ENCODE measurements around the gene PRPF19.

Gene PRPF19

DNA sequence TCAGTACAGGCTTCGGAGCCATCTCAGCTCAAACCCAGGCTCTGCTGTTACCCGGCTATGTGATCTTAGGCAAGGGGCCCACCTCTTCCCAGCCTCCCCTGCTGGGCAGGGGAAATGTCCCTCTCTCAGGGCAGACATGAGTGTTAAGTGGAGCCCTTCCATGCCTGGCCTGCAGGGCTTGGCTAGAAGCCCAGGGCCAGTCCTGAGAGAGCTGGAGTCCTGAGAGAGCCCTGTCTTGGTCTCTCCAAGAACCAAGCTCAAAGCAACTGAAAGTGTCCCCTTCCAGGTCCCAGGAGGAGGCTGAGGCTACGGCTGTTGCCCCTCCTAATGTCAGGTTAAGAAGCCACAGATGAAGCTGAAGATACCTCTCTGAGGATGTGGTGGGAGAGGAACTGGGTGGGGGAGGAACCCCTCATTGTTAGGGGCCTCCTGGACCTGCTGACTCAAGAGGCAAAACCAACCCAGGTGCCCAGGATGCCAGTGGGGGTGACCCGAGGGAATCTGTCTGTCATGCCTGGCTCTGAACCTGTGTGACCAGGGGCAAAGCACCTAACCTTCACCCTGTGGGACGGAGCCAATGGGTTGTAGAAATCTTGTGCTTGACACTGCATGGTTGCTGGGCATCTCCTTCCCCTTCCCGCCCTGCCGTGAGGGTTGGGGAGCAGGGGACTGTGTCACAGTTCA lies 34.9 kb downstream of the PRPF19 start:
- DNase-seq: no peak

DNA sequence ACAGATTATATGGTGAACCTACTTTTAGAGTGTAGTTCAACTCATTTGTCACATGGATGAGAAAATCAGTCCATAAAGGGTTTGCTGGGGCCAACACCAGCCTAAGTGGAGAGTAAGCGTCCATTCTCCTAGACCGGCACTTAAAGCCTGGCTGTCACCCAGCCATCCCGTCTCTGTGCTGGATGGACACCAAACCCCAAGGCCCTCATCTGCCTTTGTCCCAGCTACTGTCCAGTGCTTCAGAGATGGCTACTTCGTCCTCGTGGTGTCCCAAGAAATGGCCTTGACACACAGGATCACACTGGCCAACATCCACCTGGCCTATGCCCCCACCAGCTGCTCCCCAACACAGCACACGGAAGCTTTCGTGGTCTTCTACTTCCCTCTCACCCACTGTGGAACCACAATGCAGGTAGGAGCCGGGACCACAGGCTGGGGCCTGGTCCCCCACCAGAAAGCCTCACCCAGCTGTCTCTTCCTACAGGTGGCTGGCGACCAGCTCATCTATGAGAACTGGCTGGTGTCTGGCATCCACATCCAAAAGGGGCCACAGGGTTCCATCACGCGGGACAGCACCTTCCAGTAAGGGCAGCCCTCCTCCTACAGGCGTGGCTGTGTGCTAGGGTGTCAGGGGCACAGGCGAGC lies 35.5 kb downstream of the PRPF19 start:
- no peak for DNase-seq

DNA sequence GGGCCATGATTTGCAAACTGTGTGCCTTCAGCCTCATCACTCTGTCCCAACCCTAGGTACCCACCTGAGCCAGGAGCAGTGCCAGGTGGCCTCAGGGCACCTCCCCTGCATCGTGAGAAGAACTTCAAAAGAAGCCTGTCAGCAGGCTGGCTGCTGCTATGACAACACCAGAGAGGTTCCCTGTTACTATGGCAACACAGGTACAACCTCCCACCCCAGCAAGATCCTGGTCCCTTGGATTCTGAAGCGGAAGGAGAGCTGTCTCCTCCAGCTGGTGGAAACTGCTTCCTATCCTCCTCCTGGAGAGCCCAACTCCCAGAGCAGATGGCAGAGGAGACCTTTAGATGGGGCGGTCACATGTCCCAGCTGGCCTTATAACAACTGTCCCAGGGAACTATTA lies 36.1 kb downstream of the PRPF19 start:
- peak; percentile 5 for DNase-seq

DNA sequence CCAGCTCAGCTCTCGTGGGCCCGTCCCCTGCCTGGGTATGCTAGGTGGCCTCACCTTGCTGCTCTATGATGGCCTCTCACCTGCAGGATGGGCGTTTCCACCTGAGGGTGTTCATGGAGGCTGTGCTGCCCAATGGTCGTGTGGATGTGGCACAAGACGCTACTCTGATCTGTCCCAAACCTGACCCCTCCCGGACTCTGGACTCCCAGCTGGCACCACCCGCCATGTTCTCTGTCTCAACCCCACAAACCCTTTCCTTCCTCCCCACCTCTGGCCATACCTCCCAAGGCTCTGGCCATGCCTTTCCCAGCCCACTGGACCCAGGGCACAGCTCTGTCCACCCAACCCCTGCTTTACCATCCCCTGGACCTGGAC lies 36.9 kb downstream of the PRPF19 start:
- no peak for DNase-seq

DNA sequence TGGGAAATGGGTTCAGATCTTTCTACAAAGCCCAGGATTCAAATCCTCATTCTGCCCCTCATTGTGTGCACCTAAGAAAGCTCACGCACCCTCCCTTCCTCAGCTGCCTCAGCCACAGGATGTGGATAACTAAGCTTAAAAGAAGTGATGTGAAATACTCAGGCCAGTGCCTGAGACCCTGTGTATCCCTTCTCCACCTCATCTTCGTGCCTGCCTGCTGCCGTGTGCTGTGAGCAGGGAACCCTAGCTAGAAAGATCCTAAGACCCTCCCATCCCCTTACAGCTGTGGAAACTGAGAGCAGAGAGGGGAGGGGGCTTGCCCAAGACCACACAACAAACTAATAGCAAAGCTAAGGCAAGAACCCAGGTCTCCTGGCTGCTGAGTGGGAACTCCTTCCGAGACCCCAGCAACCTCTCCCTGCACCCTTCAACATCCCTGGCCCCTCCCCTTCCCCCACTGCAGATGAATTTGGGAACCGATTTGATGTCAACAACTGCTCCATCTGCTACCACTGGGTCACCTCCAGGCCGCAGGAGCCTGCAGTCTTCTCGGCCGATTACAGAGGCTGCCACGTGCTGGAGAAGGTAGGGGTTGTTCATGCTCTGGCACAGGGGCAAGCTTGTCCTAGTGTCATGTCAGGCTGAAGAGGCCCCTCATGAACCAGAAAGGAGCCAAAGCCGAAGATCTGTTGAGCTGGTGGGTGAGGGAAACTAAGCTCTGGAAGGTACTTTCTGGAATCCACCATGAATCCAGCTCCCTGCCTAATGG lies 37.5 kb downstream of the PRPF19 start:
- DNase-seq: no peak

DNA sequence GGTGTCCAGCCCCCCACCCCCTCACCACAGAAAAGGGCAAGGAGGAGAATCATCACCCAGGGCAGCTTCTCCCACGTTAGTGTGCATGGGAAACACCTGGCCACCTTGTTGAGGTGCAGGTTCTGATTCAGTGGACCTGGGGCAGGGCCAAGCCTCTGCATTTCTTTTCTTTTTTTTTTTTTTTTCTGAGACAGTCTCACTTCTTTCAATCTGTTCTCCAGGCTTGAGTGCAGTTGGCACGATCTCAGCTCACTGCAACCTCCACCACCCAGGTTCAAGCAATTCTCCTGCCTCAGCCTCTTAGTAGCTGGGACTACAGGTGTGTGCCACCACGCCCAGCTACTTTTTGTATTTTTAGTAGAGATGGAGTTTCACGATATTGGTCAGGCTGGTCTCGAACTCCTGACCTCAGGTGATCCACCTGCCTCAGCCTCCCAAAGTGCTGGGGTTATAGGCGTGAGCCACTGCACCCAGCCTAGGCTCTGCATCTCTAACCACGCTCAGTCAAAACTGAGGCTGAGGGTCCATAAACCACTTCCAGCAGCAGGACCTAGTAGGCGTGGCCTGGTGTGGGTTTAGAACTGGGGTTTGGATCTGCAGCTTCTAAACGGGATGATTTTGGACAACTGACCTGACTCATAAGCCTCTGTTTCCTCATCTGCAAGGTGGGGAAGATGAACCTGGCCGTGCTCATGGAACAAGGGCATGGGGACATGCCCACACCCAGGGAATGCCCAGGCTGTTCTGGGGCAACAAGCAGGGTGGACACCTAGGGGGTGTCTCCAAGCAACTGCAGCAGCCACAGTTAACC lies 38.3 kb downstream of the PRPF19 start:
- no peak for DNase-seq

DNA sequence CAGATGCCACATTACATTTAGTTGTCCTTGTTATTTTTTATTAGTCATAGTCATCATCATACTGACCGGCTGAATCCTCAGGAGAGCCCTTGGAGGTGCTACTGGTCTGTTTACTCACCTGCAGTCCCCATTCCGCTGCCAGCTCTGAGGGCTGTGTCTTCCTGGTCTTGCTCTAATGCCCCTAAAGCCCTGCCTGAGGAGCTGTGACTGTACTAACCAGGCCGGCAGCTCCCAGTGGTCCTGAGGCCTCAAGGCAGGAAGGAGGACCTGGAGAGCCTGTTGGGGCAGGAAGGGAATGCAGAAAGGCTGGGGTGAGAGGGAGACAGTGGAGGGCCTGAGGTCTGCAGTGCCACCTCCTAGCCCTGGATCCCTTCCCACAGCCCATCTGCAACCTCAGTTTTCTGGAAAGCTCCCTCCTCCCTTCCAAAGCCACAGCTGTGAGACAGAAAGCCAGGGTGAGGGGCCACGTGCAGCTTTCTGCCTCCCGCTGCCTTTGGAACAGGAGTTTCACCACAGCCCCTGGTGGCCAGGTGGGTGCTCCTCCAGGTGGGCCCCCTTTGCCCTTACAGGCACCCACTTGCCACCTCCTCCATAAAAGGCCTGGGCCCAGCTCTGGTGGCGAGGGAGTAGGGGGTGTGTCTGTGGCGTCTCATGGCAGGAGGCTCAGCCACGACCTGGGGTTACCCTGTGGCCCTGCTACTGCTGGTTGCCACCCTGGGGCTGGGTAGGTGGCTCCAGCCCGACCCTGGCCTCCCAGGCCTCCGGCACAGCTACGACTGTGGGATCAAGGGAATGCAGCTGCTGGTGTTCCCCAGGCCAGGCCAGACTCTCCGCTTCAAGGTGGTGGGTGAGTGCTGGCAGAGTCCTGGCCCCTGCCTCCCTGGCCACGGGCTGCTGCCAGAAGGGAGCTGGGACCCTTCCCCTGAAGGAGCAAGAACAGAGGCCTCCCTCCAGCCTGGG lies 39.2 kb downstream of the PRPF19 start, which contains the start of gene ZP1:
Gene ZP1 (plus strand): TSS at position 632 of the 960 bp plus-strand sequence. CDS start 20 bp downstream, at position 652.
- peak; percentile 48 for DNase-seq

DNA sequence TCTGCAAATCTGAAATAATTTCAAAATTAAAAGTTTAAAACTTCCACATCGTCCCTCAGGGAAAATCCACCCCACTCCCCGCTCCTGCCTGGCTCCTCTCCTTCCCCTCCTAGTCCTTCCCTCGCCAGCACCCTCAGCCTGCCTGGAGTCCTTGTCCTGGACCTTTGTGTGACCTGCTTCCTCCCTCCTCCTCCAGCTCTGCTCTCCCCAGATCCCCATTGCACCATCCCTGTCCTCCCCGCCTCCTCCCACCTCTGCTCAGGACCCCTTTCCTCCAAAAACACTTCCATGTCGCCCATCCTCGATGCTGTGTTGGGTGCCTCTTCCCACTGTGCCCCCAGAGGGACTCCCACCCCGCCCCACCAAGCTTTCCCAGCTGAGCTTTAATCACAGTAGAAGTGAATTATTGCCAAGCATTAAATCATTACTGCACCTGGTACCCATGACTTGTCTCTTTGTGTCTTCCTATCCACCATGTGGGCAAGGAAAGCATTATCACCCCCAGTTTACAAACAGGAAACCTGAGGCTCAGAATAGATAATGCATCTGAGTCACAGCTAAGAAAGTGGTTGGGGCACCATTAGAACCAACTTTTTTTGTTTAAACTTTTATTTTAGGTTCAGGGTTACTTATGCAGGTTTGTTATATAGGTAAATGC lies 41.4 kb downstream of the PRPF19 start:
- no peak for DNase-seq

DNA sequence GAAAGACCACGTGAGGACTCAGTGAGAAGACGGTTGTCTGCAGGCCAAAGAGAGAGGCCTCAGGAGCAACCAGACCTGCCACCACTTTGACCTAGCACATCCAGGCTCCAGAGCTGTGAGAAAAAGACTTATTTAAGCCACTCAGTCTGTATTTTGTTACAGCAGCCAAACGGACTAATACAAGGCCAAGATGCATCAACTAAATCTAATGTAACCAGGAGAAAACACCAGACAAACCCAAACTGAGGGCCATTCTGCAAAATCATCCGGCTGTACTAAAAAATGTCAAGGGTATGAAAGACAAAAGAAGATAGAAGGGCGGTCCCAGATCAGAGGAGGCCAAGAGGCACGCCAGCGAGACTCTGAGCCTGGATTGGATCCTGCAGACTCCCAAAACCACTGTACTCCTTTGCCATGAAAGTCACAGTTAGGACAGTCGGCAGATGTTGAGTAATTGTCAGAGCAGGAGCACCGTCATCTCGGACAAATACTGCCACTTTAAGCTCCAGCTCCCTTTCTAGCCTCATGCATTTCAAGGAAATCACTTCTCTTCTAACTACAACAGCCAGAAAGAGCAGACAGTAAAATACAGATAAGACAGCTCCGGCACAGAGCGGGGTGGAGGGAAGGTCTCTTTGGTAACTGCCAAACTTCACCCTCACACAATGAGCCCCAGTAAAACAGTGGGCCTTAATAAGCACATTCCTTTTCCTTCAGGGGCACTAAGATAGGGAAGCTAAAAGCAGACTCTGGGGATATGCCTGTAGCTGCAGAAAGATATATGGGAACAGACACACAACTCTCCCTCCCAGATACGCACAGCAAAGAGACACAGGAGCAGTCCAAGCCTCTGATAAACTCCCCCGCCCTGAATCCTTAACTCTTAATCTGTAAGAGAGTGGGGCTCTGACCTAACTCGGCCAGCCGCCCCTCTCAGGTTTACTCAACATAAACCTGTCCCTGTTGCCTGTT lies 42.5 kb downstream of the PRPF19 start:
- no peak for DNase-seq

DNA sequence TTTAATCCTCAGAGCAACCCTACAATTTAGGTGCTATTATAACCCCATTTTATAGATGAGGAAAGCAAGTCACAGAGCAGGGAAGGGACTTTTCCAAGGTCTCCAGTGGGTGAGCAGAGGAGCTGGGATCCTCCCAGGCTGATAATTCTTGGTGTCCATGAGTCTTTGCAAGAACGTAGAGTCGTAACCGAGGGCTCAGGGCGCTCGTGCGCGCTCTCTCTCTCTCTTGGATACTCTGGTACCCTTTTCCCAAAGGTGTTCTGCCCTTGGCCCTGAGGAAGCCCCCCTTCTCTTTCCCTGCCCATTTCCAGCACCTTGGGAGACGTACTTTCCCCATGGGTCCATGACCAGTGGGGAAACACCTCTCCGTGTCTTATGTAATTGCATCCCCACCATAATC lies 44.2 kb downstream of the PRPF19 start:
- no peak for DNase-seq

DNA sequence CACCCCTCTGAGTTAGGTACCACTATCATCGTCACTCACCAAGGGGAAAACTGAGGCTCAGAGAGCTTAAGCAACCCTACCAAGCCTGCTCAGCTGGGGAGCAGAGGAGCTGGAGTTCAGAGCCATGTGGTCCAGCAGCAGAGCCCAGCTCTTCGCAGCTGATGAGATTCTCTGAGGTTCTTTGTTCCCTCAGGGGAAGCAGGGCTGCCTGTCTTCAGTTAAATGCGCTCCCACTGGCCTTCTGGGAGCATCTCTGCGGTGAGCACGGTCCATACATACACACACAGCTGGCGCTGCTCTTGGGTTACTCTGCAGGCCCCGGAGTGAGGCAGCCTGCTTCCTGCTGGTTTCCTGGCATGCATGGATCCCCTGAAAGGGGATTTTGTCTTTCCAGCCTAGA lies 45.4 kb downstream of the PRPF19 start:
- no peak for DNase-seq

DNA sequence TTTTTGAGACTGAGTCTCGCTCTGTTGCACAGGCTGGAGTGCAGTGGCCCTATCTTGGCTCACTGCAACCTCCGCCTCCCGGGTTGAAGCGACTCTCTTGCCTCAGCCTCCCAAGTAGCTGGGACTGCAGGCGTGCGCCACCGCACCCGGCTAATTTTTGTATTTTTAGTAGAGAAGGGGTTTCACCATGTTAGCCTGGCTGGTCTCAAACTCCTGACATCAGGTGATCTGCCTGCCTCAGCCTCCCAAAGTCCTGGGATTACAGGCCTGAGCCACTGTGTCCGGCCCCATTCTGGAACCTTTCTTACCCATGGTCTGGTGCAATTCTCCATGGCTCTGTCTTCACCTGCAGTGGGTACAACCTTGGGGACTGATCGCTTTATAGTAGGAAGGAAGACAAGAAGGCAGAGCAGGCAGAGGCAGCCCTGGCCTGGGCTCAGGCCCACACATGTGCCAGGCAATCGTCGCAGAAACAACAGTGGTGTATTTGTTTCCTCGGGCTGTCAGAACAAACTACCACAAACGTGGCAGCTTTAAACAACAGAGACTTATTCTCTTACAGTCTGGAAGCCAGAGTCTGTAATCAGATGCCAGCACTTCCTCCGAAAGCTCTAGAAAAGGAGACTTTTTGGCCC lies 46.7 kb downstream of the PRPF19 start:
- DNase-seq: no peak

DNA sequence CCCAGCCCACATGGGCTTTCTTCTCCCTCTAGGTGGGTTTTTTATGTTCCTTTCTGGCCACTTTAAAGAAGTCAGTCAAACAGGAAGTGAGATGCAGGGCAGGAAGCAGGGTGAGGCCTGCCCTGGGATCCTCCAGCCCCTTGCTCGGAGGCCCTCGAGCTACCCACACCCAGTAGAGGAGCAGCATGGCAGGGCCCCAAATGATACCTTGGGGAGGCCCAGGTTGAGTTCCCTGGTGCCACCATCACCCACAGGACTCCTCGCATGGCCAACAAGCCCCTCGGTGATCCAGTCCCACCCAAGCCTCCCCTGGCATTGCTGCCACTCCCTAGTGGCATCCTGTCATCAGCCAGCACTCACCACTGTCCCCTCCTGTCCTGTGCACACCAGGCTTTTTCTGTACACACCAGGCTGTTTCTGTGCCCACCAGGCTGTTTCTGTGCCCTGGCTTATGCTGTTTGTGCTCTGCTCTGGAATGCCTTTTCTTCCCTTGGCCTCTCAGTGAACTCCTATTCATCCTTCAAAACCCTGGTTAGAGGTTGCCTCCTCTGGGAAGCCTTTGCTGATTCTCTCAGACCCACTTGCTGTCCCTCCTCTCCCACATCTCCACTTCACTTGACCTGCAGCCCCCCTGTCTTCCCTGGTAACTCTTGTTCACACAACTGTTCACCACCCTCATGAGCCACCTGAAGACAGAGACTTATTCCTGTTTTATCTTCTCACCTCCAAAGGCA lies 47.5 kb downstream of the PRPF19 start:
- DNase-seq: no peak

DNA sequence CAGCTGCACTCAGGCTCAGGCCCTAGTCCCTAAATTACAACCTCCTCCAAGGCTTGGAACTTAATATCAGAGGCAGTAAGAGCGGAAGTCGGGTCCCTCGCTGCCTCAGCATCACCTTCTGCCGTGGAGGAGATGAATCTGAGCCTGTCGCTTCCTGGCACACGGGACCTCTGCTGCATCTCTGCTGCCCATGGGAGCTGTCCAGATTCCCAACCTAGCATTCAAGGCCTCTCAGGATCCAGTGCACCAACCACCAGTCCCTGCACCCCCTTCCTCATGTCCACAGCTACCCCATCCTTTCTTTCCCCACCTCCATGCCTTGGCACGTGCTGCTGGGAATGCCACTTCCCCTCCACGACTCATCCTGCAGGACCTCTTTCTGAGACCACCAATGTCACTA lies 48.1 kb downstream of the PRPF19 start:
- DNase-seq: no peak

DNA sequence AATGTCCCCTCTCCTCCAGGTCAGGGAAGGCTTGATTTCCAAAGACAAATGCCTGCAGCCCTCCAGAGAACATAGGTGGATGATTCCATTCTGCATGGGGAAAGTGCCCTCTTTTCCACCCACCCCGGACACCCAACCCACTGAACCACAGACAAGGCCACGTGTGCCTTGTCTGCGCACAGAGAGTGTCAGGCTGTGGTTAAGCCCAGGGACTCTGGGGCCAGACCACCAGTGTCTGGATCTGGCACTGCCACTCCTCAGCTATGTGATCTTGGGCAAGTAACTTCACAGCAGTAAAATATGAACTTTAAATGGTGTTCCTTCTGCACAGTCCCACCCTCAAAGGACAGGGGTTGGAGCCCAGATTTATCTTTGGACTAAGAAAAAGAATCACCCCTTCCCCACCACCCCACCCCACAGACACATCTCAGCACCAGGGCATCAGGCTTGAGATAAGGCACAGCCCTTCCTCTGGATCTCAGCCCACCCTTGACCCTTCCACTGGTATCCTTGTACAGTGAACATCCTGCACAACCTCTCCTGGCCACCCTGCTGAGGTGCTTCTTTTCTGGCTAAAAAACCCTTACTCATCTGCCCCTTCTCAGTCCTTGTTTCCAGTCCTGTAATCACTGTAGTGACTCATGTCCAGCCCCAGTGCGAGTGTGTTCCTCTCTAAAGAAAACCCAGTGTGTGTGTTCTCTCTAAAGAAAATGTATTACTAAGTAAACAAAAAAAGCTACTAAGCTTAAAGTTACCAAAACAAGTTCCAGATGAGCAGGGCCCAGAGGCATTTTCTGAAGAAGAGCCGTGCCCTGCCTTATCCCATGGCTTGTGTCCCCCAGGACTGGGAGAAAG lies 48.8 kb downstream of the PRPF19 start:
- no peak for DNase-seq

DNA sequence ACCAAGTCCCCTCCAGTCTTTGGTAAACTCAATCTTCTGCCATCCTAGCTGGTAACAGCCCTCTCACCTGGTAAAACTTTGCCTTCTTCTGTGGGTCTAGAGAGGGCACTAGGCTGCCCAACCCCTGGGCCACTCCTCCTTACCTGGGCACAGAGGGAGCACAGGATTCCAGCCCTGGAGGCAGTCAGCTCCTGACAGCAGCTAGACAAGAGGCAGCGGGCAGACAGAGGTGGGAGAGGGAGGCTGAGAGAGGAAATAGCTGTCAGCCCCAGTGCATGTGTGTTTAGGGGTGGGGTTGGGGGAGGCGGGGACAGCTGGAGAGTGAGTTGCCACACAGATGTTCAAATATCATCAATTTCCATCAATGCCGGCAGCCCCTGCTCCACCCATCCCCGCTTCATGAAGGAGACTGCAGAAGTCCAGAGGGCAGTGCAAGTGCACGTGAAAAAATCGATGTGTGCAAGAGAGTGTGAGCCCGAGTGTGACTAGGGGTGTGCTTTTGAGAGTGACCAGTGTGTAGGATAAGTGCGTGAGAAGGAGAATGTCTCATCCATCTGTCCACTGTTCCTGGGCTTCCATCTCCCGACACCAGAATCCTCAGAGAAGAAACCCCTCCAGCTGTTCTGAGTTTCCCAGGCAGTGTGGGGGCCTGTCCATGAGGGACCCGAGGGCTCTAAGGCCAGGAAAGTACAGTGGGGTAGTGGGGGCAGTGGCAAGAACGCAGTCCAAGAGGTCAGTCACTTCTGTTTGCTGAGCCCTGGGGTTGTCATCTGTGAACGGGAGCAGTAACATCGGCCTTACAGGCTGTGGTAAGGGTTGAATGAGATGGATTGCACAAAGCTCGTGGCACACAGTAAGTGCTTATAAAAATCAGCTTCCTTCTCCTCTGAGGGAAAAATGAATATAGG lies 50.4 kb downstream of the PRPF19 start, which contains the start of gene PTGDR2:
Gene PTGDR2 (minus strand): TSS at position 225 of the 908 bp plus-strand sequence. CDS start 2,228 bp downstream, outside the sequence.
- no peak for DNase-seq

Data from NCI-H774 (cell line).